ENCODE results near the gene UBASH3A. TPM values are rescaled to one million over a fixed set of nuclear protein-coding genes. Genes with fewer than 3 reads are reported as not detected.

UBASH3A gene
- total RNA-seq, 2 experiments from 2014 or later = 59.7 to 60.8 TPM

DNA sequence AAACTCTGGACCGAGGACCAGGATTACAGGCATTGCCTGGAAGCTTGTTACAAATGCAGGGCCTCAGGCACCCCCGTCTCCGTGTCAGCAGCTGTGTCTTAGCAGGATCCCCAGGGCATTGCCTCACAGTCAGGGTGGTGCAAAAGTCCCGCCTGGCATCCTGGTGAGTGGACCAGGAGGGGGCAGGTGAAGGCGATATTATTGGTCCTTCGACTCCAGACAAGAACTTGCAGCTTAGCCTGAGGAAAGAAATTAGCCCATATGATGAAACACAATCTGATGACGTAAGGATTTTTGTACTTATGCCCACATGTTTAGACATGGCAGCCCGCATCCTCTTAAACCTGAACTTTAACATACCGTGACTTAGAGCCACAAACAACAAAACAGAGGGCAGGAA, 51.5 kb downstream of the UBASH3A start:
- CTCF ChIA-PET = no interaction called here
- Mint-ChIP-seq H3K4me3 (no peak overlapping the region), H3K36me3 (ENCODE audit: low read depth) (no peaks in the 10 kb centered on the region), H3K27me3 (no peaks in the 10 kb centered on the region), H3K9me3 (no peaks in the 10 kb centered on the region), H3K27ac (peak overlapping the region; percentile 79), H3K4me1 (ENCODE audit: low read depth) (peaks cover 32% of the 10 kb centered on the region)
- POLR2A ChIA-PET = no interaction called here
- Histone ChIP-seq H3K4me1 (ENCODE audit: insufficient read depth, low read length) (peaks cover 25% of the 10 kb centered on the region), H3K27ac (ENCODE audit: low read depth in 1 of 2, low read length in 2 of 2) (no peak overlapping the region), H3K27me3 (ENCODE audit: control insufficient read depth in 1 of 2, insufficient read depth in 2 of 2, low read length in 2 of 2) (no peaks in the 10 kb centered on the region), H3K36me3 (ENCODE audit: insufficient read depth, low read length) (no peaks in the 10 kb centered on the region), H3K4me3 (ENCODE audit: low read length) (no peak overlapping the region), H3K9me3 (ENCODE audit: control insufficient read depth in 1 of 2, insufficient read depth in 1 of 2, low read length in 2 of 2) (no peaks in the 10 kb centered on the region)
- TF ChIP-seq, protein P1, sequence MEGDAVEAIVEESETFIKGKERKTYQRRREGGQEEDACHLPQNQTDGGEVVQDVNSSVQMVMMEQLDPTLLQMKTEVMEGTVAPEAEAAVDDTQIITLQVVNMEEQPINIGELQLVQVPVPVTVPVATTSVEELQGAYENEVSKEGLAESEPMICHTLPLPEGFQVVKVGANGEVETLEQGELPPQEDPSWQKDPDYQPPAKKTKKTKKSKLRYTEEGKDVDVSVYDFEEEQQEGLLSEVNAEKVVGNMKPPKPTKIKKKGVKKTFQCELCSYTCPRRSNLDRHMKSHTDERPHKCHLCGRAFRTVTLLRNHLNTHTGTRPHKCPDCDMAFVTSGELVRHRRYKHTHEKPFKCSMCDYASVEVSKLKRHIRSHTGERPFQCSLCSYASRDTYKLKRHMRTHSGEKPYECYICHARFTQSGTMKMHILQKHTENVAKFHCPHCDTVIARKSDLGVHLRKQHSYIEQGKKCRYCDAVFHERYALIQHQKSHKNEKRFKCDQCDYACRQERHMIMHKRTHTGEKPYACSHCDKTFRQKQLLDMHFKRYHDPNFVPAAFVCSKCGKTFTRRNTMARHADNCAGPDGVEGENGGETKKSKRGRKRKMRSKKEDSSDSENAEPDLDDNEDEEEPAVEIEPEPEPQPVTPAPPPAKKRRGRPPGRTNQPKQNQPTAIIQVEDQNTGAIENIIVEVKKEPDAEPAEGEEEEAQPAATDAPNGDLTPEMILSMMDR (IDR thresholded peaks at IDR 0.05) = no peak
- ATAC-seq (ENCODE audit: poor library complexity) (no peak), DNase-seq (no peak)
- intact Hi-C loops (cut with DNase I, micrococcal nuclease) = no loop called here

DNA sequence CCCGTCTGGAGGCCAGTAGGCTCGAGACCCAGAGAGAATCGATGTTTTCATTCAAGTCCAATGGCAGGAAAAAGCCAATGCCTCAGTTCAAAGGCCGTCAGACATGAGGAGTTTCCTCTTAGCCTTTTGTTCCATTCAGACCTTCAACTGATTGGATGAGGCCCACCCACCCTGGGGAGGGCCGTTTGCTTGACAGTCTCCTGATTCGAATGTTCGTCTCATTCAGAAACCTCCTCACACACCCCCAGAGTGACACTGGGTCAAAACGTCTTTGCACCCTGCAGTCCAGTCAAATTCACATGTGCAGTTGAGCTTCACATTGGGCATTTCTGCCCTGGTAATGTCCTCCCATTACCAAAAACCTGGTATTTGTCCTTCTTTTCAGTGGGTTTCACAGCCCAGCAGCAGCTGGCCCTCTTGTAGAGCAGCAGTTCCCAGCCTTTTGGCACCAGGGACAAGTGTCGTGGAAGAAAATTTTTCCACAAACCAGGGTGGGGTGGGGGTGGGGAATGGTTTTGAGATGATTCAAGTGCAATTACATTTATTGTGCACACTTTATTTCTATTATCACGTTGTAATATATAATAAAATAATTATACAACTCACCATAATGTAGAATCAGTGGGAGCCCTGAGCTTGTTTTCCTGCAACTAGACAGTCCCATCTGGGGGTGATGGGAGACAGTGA, 52.2 kb downstream of the UBASH3A start:
- ATAC-seq (ENCODE audit: poor library complexity) (no peak), DNase-seq (no peak)
- Histone ChIP-seq H3K9me3 (ENCODE audit: control insufficient read depth in 1 of 2, insufficient read depth in 1 of 2, low read length in 2 of 2) (no peaks in the 10 kb centered on the region), H3K4me1 (ENCODE audit: insufficient read depth, low read length) (peaks cover 25% of the 10 kb centered on the region), H3K36me3 (ENCODE audit: insufficient read depth, low read length) (no peaks in the 10 kb centered on the region), H3K4me3 (ENCODE audit: low read length) (no peak overlapping the region), H3K27ac (ENCODE audit: low read depth in 1 of 2, low read length in 2 of 2) (no peak overlapping the region), H3K27me3 (ENCODE audit: control insufficient read depth in 1 of 2, insufficient read depth in 2 of 2, low read length in 2 of 2) (no peaks in the 10 kb centered on the region)
- H3K4me3 Mint-ChIP-seq = no peak overlapping the region
- no peaks in the 10 kb centered on the region for H3K27me3 Mint-ChIP-seq
- ChIA-PET CTCF (interaction anchor here (1.0 to 1.4 kb wide), 2 partner anchors 12 to 118 kb away, joined by 3 read pairs; no protein-coding TSS in a partner anchor), POLR2A (interaction anchor here (0.8 to 1.4 kb wide), 3 partner anchors 10 to 218 kb away, joined by 3 to 4 read pairs (median 3); no protein-coding TSS in a partner anchor)
- no peaks in the 10 kb centered on the region for H3K36me3 Mint-ChIP-seq (ENCODE audit: low read depth)
- no peaks in the 10 kb centered on the region for H3K9me3 Mint-ChIP-seq
- intact Hi-C loops (cut with DNase I, micrococcal nuclease) = no loop called here
- peak overlapping the region; percentile 79 for H3K27ac Mint-ChIP-seq
- TF ChIP-seq, protein P1 (IDR thresholded peaks at IDR 0.05) = no peak
- peaks cover 32% of the 10 kb centered on the region for H3K4me1 Mint-ChIP-seq (ENCODE audit: low read depth)

DNA sequence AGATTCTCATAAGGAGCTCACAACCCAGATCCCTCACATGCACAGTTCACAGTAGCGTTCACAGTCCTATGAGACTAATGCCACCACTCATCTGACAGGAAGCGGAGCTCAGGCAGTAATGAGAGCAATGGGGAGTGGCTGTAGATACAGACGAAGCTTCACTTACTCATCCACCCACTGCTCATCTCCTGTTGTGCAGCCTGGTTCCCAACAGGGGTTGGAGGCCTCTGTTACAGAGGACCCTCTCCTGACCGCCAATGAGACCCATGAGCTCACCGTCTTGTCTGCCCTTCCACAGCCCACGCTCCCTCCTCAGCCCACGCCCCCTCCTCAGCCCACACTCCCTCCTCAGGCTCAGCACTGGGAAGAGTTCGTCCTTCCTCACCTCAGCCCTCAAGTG, 52.8 kb downstream of the UBASH3A start:
- TF ChIP-seq, protein P1 (IDR thresholded peaks at IDR 0.05) = no peak
- no peak overlapping the region for H3K4me3 Mint-ChIP-seq
- DNase-seq (peak in 13 of 14 experiments; percentile 13 to 67 (median 41)), ATAC-seq (ENCODE audit: poor library complexity) (peak; percentile 66)
- Histone ChIP-seq H3K4me1 (ENCODE audit: insufficient read depth, low read length) (peaks cover 30% of the 10 kb centered on the region), H3K36me3 (ENCODE audit: insufficient read depth, low read length) (no peaks in the 10 kb centered on the region), H3K9me3 (ENCODE audit: control insufficient read depth in 1 of 2, insufficient read depth in 1 of 2, low read length in 2 of 2) (no peaks in the 10 kb centered on the region), H3K27ac (ENCODE audit: low read depth in 1 of 2, low read length in 2 of 2) (no peak overlapping the region), H3K27me3 (ENCODE audit: control insufficient read depth in 1 of 2, insufficient read depth in 2 of 2, low read length in 2 of 2) (no peaks in the 10 kb centered on the region), H3K4me3 (ENCODE audit: low read length) (no peak overlapping the region)
- CTCF ChIA-PET = interaction anchor here (0.6 to 1.4 kb wide), 3 partner anchors 11 to 119 kb away, joined by 3 read pairs; no protein-coding TSS in a partner anchor
- peak overlapping the region; percentile 79 for H3K27ac Mint-ChIP-seq
- H3K9me3 Mint-ChIP-seq = no peaks in the 10 kb centered on the region
- peaks cover 33% of the 10 kb centered on the region for H3K4me1 Mint-ChIP-seq (ENCODE audit: low read depth)
- POLR2A ChIA-PET = interaction anchor here (0.8 to 1.4 kb wide), 3 partner anchors 10 to 218 kb away, joined by 3 to 4 read pairs (median 3); no protein-coding TSS in a partner anchor
- no peaks in the 10 kb centered on the region for H3K27me3 Mint-ChIP-seq
- no peaks in the 10 kb centered on the region for H3K36me3 Mint-ChIP-seq (ENCODE audit: low read depth)
- intact Hi-C loops (cut with DNase I, micrococcal nuclease) = no loop called here

Data from CD4-positive, alpha-beta T cell (primary cell).